Pulmonary artery endothelial cell (primary cell): ENCODE data around the gene NKX1-1. TPM values are rescaled to one million over a fixed set of nuclear protein-coding genes. Genes with fewer than 3 reads are reported as not detected.
"Not testable (repeated sequence)": the region's sequence is repeated elsewhere in the genome, so short reads cannot be mapped to it uniquely, and the experiment has no call there.

Experiments
- DNase-seq: peaks from one replicate; pipeline ENCODE4 v3.0.0-alpha.2; 2011; ENCODE audit warnings: low read depth, low spot score
- total RNA-seq: library from RNA; depleted of rRNA; stranded (reverse); fragments of >200 nt; gene quantifications from 2 replicates; pipeline ENCODE4 v1.2.3, GENCODE V29; 2014

NKX1-1 gene
- not detected in 2 replicates for total RNA-seq

DNA sequence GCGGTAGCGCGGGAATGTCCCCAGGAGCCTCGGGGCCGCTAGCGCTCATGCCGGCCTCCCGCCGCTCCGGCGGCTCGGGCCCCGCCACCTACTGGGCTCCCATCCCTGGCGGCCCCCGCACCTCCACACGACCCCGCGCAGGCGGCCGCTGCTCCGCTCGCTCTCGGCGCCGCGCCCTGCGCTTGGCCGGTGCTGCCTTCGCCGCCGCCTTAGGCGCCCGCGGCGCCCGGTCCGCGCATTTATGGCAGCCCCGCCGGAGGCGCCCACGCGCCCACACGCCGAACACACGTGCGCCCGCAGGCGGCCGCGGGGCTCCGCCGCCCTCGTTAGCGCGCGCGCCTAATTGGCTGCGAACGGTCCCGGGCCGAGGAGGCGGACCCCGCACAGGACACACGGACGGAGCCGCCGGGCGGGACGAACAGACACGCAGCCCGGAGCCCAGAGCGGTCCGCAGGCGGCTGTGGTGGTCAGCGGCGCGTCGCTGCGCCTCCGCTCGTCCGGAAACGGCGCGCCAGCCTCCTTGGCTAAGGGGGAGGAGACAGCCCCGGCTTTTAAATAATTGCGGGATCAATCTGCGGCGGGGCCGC lies at the start of gene NKX1-1:
NKX1-1 (minus strand) TSS at position 49 of the 587 bp plus-strand sequence; CDS start at position 49, 0 bp downstream.
- no peak for DNase-seq

DNA sequence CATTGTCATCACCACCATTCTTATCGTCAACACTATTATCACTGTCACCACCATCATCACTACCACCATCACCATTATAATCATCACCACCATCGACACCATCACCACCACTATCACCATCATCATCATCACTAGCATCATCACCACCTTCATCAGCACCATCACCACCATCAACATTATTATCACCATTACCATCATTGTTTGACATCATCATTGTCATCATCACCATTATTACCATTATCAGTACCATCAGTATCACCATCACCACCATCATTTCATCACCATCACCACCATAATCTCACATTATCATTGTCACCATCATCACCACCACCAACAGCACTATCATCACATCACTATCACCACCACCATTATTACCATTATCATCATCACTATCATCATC lies 47.5 kb upstream of the NKX1-1 start:
- no peak for DNase-seq

DNA sequence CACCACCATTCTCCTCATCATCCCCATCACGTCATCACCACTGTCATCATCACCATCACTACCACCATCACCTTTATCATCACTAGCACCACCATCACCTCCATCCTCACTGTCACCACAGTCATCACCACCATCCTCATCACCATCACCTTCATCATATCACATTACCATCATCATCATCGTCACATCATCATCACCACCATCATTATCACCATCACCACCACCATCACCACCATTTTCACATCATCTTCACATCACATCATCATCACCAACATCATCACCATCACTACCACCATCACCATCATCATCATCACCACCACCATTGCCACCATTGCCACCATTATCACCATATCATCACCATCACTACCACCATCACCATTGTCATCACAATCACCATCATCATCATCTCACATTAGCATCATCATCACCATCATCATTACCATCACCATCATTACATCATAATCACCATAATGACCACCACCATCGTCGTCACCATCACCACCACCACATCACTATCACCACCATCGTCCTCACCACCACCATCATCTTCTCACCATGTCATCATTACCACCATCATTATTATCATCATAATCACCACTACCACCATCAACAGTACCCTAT lies 46.3 kb upstream of the NKX1-1 start:
- no peak for DNase-seq

DNA sequence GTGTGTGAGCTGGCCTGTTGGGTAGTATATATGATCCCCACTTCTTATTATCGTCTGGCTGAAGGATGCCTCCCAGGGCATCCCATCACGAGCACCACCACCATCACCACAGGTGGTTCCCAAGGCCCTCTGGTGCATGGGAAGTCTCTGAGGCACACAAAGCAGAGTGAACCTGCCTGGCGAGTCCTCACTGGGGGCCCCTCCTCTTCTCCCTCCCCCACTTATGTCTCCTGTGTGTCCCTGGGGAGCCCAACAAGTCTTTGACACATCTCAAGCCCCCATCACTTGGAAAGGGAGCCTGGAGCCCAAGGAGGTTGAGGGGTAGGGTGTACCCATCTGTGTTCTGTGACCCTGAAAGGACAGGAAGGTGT lies 45.5 kb upstream of the NKX1-1 start:
- no peak for DNase-seq

DNA sequence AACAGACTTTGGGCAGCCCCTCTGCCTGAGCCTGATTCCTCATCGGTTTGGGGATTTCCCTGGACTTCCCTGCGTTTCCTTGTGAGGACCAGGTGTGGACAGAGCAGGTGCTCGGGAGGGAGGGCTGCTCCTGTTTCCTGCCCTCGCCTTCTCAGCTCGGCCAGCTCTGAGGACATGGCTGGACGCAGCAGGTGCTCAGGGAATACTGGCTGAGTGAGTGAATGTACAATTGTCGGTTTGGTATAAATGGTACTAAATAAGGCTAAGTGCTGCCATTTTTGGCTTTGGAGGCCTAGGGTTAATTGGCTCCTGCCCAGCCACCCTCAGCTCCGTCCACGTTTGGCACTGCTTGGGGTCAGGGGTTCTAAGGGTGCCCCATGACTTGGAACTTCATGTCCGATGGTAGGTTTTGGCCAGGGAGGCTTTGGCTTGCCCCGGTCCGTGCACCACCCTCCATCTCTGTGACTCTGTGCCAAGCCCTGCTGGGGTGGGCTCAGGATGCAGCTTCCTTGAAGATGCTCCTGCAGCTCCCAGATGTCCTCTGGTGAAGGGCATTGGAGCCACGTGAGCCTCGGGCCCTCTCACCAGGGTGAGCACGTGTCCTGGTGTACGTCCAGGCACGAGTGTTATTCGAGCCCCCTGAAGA lies 45.0 kb upstream of the NKX1-1 start:
- no peak for DNase-seq

DNA sequence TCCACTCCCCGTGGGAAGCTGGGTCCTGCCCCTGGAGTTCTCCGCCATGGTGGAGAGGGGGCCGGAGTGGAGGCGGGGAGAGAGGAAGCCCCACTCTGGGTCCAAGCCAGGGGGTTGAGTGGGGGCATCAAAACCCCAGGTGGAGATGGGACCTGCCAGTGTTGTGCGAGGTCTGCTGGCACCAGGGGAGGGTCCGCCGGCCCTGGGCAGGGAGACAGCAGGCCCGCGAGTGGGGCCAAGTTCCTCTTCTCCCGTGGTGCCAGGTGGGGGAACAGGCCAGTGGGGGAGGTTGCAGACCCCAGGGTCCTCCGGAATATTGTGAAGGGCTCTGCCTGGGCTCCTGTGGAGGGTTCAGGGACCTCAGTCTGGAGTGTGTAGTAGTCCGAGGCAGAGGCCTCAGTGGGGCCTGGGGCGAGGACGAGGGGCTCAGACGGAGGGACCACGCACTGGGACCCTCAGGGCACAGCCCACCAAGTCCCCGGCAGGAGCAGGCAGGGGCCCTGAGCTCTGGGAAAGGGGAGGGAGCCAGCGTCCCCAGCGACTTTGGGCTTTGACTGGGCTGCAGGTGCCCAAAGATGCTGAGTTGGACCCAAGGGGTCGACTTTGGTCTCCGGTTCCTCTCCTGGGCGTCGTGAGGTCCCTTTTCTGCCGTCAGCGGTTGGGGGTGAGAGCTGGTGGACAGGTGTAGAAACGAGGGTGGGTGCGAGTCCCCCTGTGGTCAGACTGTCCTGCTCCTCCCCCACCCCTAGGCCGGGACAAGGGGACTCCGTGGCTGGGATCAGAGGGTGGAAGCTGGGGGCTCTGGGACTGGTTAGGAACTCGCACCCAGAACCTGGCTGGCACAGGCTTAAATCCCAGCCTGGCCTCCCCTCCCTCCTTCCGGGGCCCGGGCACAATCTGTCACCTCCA lies 43.8 kb upstream of the NKX1-1 start:
- no peak for DNase-seq

DNA sequence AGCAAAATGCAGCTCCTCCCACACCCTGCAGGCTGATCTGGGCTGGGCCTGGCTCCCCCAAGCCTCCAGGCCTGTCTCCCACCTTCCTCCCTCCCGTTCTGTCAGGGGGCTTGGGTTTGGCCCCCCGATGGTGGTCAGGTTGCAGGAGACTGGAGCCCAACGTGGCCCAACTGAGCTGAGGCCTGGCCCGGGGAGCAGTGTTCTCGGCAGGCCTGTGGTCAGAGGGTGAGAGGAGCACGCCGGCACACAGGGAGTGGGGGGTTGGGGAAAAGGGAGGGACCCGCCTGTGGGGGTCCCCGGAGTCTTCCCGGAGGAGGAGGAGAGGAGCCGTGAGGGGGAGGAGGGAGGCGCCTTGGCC lies 43.2 kb upstream of the NKX1-1 start:
- DNase-seq: no peak

DNA sequence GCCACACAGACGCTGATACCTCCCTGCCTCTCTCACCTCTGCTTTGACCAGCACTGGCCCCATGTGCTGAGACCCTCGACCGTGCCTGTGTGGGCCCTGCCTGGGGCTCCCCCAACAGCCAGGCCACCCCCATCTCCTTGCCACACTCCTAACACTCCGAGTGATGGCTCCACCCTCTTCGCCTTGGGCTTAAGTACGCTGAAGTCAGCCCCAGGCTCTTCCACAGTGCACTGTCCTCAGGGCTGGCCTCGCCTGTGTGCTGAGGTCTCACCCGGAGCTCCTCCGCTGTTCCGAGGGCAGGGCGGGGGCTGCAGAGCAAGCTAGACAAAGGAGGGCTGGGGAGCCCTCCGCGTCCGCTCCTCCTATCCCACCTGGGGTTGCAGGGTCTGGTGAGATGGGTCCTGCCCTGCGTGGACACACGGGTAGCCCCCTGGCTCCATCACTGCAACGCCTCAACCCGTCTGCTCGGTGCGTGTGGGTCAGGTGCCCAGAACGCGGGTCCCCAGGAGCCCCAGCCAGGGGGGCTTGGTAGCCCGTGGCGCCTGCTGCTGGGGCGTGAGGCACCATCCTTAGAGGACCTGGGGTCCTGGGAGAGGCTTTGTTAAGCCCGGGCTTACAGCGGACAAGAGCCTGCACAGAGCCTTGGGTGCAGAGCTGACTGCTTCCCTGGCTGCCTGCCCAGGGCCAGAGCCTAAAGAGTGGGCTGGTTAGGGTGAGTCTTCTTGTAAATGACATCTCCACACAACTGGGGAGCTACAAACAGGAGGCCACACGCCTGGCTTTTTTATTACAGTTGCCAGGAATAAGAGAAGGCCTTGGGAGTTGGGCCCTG lies 42.6 kb upstream of the NKX1-1 start:
- no peak for DNase-seq

DNA sequence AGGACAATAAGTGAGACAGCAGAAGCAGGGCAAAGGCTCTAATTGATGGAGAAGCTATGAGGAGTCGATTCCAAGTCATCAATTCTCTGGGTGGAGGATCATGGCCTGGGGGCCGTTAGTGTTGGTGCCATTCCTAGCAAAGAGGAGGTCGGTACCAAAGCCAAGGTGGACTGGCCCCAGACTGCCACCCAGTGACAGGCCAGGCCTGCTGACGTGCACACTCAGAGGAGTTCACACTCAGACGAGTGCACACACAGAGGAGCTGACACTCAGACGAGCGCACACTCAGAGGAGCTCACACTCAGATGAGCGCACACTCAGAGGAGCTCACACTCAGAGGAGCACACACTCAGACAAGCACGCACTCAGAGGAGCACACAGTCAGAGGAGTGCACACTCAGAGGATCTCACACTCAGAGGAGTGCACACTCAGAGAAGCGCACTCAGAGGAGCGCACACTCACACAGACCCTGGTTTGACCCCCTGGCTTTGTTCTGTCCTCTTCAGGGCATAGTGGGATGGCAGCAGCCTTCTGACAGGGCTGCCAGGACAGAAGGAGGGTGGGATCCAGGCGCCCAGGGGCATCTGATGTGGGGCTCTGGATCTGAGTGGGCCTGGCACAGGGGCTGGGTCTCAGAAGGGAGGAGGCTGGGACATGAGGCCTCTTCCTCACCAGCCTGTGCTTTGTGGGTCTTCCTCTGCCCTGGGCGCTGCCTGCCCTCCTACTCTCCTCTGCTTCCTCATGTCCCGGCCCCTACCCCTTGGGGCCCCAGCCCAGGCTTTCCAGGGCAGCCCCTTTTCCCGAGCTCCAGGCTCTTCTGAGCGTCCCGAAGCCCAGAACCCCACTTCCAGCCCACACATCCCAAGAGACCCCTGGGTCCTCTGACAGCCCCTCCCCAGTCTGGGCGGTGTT lies 41.7 kb upstream of the NKX1-1 start:
- no peak for DNase-seq

DNA sequence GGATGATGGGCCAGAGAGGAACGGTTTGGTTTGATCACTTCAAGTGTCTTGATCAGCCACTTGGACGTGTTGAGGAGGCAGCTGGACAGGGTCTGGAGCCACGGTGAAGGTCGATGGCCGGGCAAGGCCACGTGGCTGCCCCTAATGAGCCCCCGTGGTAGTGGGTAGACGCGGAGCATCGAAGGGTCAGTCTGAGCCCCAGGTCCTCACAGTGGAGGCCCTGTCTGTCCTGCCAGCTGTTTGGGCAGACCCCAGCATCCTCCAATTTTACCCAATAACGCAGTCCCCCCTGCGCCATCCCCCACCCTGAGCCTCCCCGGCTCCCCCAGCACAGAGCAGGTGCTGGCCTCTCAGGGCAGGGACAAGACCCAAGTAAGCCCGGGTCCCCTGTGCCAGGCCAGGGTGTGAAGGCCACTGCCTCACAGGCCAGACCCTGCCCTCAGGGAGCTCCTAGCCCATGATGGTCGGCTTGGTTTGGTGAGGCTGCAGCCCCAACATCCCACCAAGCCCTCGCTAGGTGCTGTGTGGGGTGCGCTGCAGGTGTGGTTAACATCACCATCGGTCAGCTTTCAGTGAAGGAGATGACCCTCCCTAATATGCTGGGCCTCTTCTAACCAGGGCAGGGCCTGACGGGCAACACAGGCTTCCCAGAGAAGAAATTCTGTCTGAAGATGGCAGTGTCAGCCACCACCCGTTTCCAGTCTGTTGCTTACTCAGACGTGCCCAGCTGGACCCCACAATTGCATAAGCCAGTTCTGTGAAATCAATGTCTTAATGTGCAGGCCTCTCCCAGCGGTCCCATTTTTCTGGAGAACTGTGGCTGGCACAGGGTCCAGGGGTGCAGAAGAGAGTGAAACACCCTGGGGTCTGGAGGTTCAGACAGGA lies 40.5 kb upstream of the NKX1-1 start:
- DNase-seq: no peak

DNA sequence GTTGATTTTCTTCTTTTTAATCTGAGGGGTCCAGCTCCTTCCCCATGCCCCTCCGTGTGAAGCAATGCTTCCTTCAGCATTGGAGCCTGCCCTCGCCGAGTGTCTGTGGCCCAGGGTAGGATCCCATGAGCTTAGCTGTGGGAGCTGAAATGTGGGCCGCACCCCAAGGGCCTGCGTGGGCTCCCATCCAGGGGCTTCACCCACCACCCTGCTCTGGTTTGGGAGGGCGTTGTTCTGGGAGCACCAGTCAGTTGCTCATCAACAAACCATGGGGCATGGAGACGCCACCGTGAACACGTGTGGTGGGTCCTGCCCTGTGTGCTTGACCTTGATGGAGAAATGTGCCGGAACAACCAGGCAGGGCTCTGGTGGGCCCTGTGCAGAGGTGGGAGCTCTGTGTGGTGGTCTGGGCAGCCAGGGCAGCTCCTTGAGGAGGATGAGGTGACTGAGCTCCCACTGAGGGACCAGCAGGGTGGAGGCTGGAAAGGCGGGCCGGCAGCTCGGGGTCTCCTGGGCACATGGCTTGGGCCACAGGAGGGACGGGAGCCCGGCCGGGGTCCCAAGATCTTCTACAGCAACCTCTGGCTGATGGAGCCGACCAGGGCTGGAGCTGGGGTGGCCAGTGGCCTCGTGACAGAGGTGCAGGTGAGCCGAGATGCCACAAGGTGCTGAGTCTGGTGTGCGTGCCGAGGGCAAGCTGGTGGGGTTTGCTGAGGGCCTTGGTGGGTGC lies 39.6 kb upstream of the NKX1-1 start:
- DNase-seq: no peak

DNA sequence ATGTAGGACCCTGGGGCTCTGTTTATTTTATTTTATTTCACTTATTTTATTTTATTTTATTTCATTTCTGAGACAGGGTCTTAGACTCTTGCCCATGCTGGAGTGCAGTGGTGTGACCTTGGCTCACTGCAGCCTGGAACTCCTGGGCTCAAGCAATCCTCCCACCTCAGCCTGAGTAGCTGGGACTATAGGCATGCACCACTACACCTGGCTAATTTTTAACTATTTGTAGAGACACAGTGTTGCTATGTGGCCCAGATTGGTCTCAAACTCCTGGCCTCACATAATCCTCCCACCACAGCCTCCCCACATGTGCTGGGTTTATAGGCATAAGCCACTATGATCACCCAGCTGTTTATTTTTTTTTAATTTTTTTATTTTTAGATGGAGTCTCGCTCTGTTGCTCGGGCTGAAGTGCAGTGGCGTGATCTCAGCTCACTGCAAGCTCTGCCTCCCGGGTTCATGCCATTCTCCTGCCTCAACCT lies 37.5 kb upstream of the NKX1-1 start:
- DNase-seq: not testable (repeated sequence)

DNA sequence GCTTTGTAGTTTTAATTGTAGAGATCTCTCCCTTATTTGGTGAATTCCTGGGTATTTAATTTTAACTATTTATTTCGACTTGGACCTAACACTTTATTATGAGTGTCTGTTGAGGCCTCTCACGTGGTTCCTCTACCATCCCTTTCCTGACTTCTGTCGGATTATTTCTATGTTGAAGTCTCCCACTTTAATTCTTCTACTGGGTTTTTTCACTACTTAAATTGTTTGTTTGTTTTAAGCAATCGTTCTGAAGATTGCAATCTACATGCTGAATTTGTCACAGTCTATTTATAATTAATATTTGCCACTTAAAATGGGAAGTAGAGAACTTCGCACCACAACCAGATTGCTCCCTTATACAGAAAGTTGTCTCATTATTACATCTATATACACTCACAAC lies 20.8 kb upstream of the NKX1-1 start:
- no peak for DNase-seq

DNA sequence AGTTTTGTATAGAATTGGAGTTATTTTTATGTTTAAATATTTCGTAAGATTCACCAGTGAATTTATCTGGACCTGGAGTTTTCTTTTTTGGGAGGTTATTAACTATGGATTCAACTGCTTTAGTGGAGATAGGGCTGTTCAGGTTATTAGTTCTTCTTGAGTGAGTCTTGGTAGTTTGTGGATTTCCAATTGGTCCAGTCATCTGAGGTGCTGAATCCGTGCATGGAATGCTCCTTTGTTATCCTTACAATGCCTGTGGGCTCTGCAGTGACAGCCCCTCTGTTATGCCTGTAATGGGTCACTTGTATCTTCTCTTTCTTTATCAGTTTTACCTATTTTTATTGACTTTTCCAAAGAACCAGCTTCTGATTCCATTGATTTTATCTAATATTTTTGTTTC lies 15.4 kb upstream of the NKX1-1 start:
- DNase-seq: no peak

DNA sequence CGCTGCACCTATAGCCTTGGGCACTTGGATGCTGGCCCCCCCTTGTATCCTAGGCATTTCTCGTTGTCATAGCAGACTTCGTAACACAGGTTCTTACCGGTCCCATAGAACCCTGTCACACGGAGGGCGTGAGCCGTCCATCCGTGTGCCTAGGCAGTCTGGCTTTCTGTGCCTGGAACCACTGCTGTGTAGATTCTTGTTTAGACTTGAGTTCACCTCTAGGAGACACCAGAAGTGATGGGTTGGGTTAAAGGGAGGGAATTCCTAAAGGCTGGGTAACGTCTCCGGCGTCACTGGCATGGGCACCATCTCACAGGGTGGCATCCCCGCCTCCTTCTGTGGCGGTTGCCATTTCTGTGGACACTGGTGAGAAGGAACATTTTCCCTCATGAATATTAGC lies 13.5 kb upstream of the NKX1-1 start:
- DNase-seq: no peak

DNA sequence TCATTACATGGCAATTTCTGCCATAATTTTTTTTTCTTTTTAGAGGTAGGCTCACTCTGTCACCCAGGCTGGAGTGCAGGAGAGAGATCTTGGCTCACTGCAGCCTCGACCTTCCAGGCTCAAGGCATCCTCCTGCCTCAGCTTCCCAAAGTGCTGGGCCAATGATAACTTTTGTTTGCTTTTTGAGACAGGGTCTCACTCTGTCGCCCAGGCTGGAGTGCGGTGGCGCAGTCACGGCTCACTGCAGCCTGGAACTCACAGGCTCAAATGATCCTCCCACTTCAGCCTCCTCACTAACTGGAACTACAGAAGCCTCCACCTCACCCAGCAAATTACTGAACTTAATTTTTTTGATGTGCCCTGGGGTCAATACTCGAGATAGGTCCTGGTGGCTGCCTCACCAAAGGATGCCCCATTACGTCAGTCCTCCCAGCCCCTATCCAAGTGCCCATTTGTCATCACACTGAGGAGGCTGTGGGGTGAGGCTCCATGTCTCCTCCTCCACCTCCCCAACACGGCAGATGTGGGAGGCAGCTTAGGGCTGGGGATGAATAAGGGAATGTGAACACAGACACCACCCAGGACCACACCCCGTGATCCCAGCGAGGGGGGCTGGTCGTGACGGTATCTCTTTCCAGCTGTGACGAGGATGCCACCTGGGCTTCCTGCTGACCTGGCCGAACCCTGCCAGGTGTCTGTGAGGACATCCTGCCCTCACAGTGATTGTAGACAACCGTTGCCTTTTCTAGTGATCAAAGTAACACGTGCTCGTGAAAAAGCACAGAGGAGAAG lies 12.4 kb upstream of the NKX1-1 start:
- DNase-seq: no peak
